SK-N-SH treated with all-trans-retinoic acid at 6 μM for 48 hours (cell line): Measurements from ENCODE around the gene PALMD.

Experiments
- ATAC-seq: fragments of 200-7000 bp; cut with Tn5 transposase; 3 replicates; pipeline ENCODE4 v1.9.1; 2020; ENCODE audit warnings: mild to moderate bottlenecking, moderate library complexity
- ARNTL ChIP-seq: fragments of 450-650 bp; formaldehyde crosslinking; IDR thresholded peaks from 2 replicates; pipeline ENCODE4 v1.5.0; 2020; ENCODE audit warnings: low read depth, mild to moderate bottlenecking, moderate library complexity, borderline replicate concordance
- BACH2 ChIP-seq: fragments of 250-450 bp; sonication (Bioruptor Pico); IDR thresholded peaks from 2 replicates; pipeline ENCODE4 v1.9.0; 2021; ENCODE audit warnings: mild to moderate bottlenecking, borderline replicate concordance
- CSDC2 ChIP-seq: fragments of 250-450 bp; sonication (Bioruptor Pico); IDR thresholded peaks from 2 replicates; pipeline ENCODE4 v1.5.0; 2020; ENCODE audit warnings: mild to moderate bottlenecking, moderate library complexity
- CSRNP3 ChIP-seq: fragments of 250-450 bp; sonication (Bioruptor Pico); IDR thresholded peaks from 2 replicates; pipeline ENCODE4 v1.5.1; 2021; ENCODE audit warnings: mild to moderate bottlenecking, moderate library complexity
- GLIS3 ChIP-seq: fragments of 250-450 bp; sonication (Bioruptor Pico); IDR thresholded peaks from 2 replicates; pipeline ENCODE4 v1.5.0; 2020; ENCODE audit warnings: mild to moderate bottlenecking, moderate library complexity
- PPARA ChIP-seq: fragments of 250-450 bp; sonication (Bioruptor Pico); IDR thresholded peaks from 2 replicates; pipeline ENCODE4 v1.5.0; 2020; ENCODE audit warnings: mild to moderate bottlenecking, borderline replicate concordance
- SNAI2 ChIP-seq: fragments of 250-450 bp; sonication (Bioruptor Pico); IDR thresholded peaks from 2 replicates; pipeline ENCODE4 v1.5.0; 2020; ENCODE audit warnings: mild to moderate bottlenecking, moderate library complexity
- TCF4 ChIP-seq: fragments of 250-450 bp; sonication (Bioruptor Pico); IDR thresholded peaks from 2 replicates; pipeline ENCODE4 v1.8.0; 2021; ENCODE audit warnings: mild to moderate bottlenecking, moderate library complexity, borderline replicate concordance
- TOX ChIP-seq: fragments of 250-450 bp; sonication (Bioruptor Pico); IDR thresholded peaks from 2 replicates; pipeline ENCODE4 v1.8.0; 2021; ENCODE audit warnings: mild to moderate bottlenecking, moderate library complexity, borderline replicate concordance
- ZC3H10 ChIP-seq: fragments of 250-450 bp; sonication (Bioruptor Pico); IDR thresholded peaks from 2 replicates; pipeline ENCODE4 v1.5.1; 2021; ENCODE audit warnings: mild to moderate bottlenecking, moderate library complexity
- ZFP3 ChIP-seq: fragments of 250-450 bp; sonication (Bioruptor Pico); IDR thresholded peaks from 2 replicates; pipeline ENCODE4 v1.5.0; 2020; ENCODE audit warnings: mild to moderate bottlenecking, moderate library complexity
- ZFP30 ChIP-seq: fragments of 450-650 bp; formaldehyde crosslinking; IDR thresholded peaks from 2 replicates; pipeline ENCODE4 v1.5.0; 2022; ENCODE audit warnings: mild to moderate bottlenecking, moderate library complexity
- ZNF565 ChIP-seq: fragments of 450-650 bp; formaldehyde crosslinking; conservative IDR thresholded peaks from 2 replicates; pipeline ENCODE4 v1.5.0; 2020; ENCODE audit warnings: low read depth, mild to moderate bottlenecking, moderate library complexity
- ZNF70 ChIP-seq: fragments of 450-650 bp; formaldehyde crosslinking; IDR thresholded peaks from 2 replicates; pipeline ENCODE4 v1.5.0; 2020; ENCODE audit warnings: mild to moderate bottlenecking, moderate library complexity
- ZNF8 ChIP-seq: fragments of 450-650 bp; formaldehyde crosslinking; IDR thresholded peaks from 2 replicates; pipeline ENCODE4 v1.5.0; 2020; ENCODE audit warnings: mild to moderate bottlenecking, moderate library complexity
- TF ChIP-seq, protein P1 (sequence below): fragments of 250-450 bp; sonication (Bioruptor Pico); IDR thresholded peaks from 2 replicates; pipeline ENCODE4 v1.5.0; 2020; ENCODE audit warnings: mild to moderate bottlenecking, moderate library complexity
- TF ChIP-seq, protein P2 (sequence below): fragments of 250-450 bp; sonication (Bioruptor Pico); IDR thresholded peaks from 2 replicates; pipeline ENCODE4 v1.8.0; 2021; ENCODE audit warnings: low read depth, mild to moderate bottlenecking, moderate library complexity, borderline replicate concordance
- TF ChIP-seq, protein P3 (sequence below): fragments of 250-450 bp; sonication (Bioruptor Pico); IDR thresholded peaks from 2 replicates; pipeline ENCODE4 v1.8.0; 2020; ENCODE audit warnings: mild to moderate bottlenecking, moderate library complexity, borderline replicate concordance
- TF ChIP-seq, protein P4 (sequence below): fragments of 250-450 bp; sonication (Bioruptor Pico); IDR thresholded peaks from 2 replicates; pipeline ENCODE4 v1.5.1; 2020; ENCODE audit warnings: low read depth, mild to moderate bottlenecking, moderate library complexity

Gene PALMD

DNA sequence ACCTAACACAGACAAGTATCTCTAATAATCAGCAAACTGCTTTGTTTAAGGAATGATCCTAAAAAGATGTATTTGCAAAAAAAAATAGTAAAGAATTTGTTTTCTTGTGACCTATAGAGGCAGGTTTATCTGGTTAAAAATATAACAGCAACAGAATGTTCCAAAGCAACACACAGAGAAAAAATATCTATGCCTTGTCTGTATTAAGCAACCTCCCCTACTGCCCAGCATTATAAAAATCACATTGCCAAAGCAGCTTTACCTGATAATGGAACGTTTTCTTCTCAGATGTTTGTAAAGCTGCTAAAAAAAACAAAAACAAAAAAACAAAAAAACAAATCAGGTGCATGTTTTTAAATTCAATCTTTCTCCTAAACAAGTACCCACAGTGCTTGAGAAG, 24.7 kb downstream of the PALMD start:
- no peak for TF ChIP-seq ZFP30 (CRISPR knock-in tag)
- no peak for TF ChIP-seq ZFP3 (CRISPR knock-in tag)
- TF ChIP-seq TOX: no peak
- no peak for TF ChIP-seq ZNF70 (CRISPR knock-in tag)
- no peak for TF ChIP-seq CSDC2 (CRISPR knock-in tag)
- TF ChIP-seq, protein P1, sequence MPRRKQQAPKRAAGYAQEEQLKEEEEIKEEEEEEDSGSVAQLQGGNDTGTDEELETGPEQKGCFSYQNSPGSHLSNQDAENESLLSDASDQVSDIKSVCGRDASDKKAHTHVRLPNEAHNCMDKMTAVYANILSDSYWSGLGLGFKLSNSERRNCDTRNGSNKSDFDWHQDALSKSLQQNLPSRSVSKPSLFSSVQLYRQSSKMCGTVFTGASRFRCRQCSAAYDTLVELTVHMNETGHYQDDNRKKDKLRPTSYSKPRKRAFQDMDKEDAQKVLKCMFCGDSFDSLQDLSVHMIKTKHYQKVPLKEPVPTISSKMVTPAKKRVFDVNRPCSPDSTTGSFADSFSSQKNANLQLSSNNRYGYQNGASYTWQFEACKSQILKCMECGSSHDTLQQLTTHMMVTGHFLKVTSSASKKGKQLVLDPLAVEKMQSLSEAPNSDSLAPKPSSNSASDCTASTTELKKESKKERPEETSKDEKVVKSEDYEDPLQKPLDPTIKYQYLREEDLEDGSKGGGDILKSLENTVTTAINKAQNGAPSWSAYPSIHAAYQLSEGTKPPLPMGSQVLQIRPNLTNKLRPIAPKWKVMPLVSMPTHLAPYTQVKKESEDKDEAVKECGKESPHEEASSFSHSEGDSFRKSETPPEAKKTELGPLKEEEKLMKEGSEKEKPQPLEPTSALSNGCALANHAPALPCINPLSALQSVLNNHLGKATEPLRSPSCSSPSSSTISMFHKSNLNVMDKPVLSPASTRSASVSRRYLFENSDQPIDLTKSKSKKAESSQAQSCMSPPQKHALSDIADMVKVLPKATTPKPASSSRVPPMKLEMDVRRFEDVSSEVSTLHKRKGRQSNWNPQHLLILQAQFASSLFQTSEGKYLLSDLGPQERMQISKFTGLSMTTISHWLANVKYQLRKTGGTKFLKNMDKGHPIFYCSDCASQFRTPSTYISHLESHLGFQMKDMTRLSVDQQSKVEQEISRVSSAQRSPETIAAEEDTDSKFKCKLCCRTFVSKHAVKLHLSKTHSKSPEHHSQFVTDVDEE (CRISPR knock-in tag): no peak
- TF ChIP-seq, protein P2, sequence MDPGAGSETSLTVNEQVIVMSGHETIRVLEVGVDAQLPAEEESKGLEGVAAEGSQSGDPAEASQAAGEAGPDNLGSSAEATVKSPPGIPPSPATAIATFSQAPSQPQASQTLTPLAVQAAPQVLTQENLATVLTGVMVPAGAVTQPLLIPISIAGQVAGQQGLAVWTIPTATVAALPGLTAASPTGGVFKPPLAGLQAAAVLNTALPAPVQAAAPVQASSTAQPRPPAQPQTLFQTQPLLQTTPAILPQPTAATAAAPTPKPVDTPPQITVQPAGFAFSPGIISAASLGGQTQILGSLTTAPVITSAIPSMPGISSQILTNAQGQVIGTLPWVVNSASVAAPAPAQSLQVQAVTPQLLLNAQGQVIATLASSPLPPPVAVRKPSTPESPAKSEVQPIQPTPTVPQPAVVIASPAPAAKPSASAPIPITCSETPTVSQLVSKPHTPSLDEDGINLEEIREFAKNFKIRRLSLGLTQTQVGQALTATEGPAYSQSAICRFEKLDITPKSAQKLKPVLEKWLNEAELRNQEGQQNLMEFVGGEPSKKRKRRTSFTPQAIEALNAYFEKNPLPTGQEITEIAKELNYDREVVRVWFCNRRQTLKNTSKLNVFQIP (CRISPR knock-in tag): no peak
- TF ChIP-seq ARNTL (CRISPR knock-in tag): no peak
- TF ChIP-seq PPARA (CRISPR knock-in tag): no peak
- no peak for TF ChIP-seq CSRNP3 (CRISPR knock-in tag)
- no peak for TF ChIP-seq ZNF565 (CRISPR knock-in tag)
- no peak for TF ChIP-seq BACH2 (CRISPR knock-in tag)
- TF ChIP-seq TCF4 (CRISPR knock-in tag): no peak
- TF ChIP-seq, protein P3, sequence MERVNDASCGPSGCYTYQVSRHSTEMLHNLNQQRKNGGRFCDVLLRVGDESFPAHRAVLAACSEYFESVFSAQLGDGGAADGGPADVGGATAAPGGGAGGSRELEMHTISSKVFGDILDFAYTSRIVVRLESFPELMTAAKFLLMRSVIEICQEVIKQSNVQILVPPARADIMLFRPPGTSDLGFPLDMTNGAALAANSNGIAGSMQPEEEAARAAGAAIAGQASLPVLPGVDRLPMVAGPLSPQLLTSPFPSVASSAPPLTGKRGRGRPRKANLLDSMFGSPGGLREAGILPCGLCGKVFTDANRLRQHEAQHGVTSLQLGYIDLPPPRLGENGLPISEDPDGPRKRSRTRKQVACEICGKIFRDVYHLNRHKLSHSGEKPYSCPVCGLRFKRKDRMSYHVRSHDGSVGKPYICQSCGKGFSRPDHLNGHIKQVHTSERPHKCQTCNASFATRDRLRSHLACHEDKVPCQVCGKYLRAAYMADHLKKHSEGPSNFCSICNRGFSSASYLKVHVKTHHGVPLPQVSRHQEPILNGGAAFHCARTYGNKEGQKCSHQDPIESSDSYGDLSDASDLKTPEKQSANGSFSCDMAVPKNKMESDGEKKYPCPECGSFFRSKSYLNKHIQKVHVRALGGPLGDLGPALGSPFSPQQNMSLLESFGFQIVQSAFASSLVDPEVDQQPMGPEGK (CRISPR knock-in tag): no peak
- no peak for TF ChIP-seq SNAI2 (CRISPR knock-in tag)
- TF ChIP-seq, protein P4, sequence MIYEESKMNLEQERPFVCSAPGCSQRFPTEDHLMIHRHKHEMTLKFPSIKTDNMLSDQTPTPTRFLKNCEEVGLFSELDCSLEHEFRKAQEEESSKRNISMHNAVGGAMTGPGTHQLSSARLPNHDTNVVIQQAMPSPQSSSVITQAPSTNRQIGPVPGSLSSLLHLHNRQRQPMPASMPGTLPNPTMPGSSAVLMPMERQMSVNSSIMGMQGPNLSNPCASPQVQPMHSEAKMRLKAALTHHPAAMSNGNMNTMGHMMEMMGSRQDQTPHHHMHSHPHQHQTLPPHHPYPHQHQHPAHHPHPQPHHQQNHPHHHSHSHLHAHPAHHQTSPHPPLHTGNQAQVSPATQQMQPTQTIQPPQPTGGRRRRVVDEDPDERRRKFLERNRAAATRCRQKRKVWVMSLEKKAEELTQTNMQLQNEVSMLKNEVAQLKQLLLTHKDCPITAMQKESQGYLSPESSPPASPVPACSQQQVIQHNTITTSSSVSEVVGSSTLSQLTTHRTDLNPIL (CRISPR knock-in tag): no peak
- no peak for ATAC-seq

- peak; percentile 48; the same call in 2 of the 3 replicates for ATAC-seq
- no peak for TF ChIP-seq ARNTL (CRISPR knock-in tag)
- no peak for TF ChIP-seq ZNF8 (CRISPR knock-in tag)
- TF ChIP-seq, protein P3 (CRISPR knock-in tag): no peak
- TF ChIP-seq GLIS3 (CRISPR knock-in tag): no peak
- no peak for TF ChIP-seq ZC3H10
Measured at GRCh38 chr1:99672038-99672437, 26.1 kb downstream of the PALMD start.
